ENCODE results near the gene LITAF. TPM values are rescaled to one million over a fixed set of nuclear protein-coding genes. Genes with fewer than 3 reads are reported as not detected.
"Not testable (repeated sequence)": the region's sequence is repeated elsewhere in the genome, so short reads cannot be mapped to it uniquely, and the experiment has no call there.

LITAF gene
- polyA plus RNA-seq, 4 donors = 86.2 to 133 (median 120) TPM

- no peak for DNase-seq (ENCODE audit: low read depth in 4 of 4, low spot score in 3 of 4)
Observed at GRCh38 chr16:11529285-11529684, 57.4 kb downstream of the LITAF start.

- DNase-seq (ENCODE audit: low read depth in 4 of 4, low spot score in 3 of 4) = no peak
Observed at GRCh38 chr16:11528053-11528452, 58.7 kb downstream of the LITAF start.

- no peak for DNase-seq (ENCODE audit: low read depth in 4 of 4, low spot score in 3 of 4)
Observed at GRCh38 chr16:11526655-11527350, 59.9 kb downstream of the LITAF start.

GRCh38 chr16:11524098-11524760 is 62.5 kb downstream of the LITAF start:
- DNase-seq (ENCODE audit: low read depth in 4 of 4, low spot score in 3 of 4) = no peak

- DNase-seq (ENCODE audit: low read depth in 4 of 4, low spot score in 3 of 4) = no peak
Observed at GRCh38 chr16:11521055-11521454, 65.7 kb downstream of the LITAF start.

- DNase-seq (ENCODE audit: low read depth in 4 of 4, low spot score in 3 of 4) = no peak
Observed at GRCh38 chr16:11520442-11520841, 66.3 kb downstream of the LITAF start.

- DNase-seq (ENCODE audit: low read depth in 4 of 4, low spot score in 3 of 4) = no peak
Observed at GRCh38 chr16:11517961-11518360, 68.8 kb downstream of the LITAF start.

GRCh38 chr16:11515540-11516430 is 70.9 kb downstream of the LITAF start:
- no peak for DNase-seq (ENCODE audit: low read depth in 4 of 4, low spot score in 3 of 4)

- DNase-seq (ENCODE audit: low read depth in 4 of 4, low spot score in 3 of 4) = no peak
Observed at GRCh38 chr16:11514283-11514682, 72.4 kb downstream of the LITAF start.

- DNase-seq (ENCODE audit: low read depth in 4 of 4, low spot score in 3 of 4) = not testable (repeated sequence)
Observed at GRCh38 chr16:11513366-11513765, 73.4 kb downstream of the LITAF start.

GRCh38 chr16:11511801-11512200 is 74.9 kb downstream of the LITAF start:
- no peak for DNase-seq (ENCODE audit: low read depth in 4 of 4, low spot score in 3 of 4)

- no peak for DNase-seq (ENCODE audit: low read depth in 4 of 4, low spot score in 3 of 4)
Observed at GRCh38 chr16:11511328-11511727, 75.4 kb downstream of the LITAF start.

GRCh38 chr16:11510178-11510973 is 76.3 kb downstream of the LITAF start:
- DNase-seq (ENCODE audit: low read depth in 4 of 4, low spot score in 3 of 4) = no peak

GRCh38 chr16:11507991-11508390 is 78.7 kb downstream of the LITAF start:
- DNase-seq (ENCODE audit: low read depth in 4 of 4, low spot score in 3 of 4) = no peak

- DNase-seq (ENCODE audit: low read depth in 4 of 4, low spot score in 3 of 4) = no peak
Observed at GRCh38 chr16:11507350-11507749, 79.4 kb downstream of the LITAF start.

- DNase-seq (ENCODE audit: low read depth in 4 of 4, low spot score in 3 of 4) = no peak
Observed at GRCh38 chr16:11506741-11507305, 79.9 kb downstream of the LITAF start.

GRCh38 chr16:11504261-11504660 is 82.5 kb downstream of the LITAF start:
- DNase-seq (ENCODE audit: low read depth in 4 of 4, low spot score in 3 of 4) = not testable (repeated sequence)

GRCh38 chr16:11503566-11503965 is 83.2 kb downstream of the LITAF start:
- no peak for DNase-seq (ENCODE audit: low read depth in 4 of 4, low spot score in 3 of 4)

- no peak for DNase-seq (ENCODE audit: low read depth in 4 of 4, low spot score in 3 of 4)
Observed at GRCh38 chr16:11502239-11502638, 84.5 kb downstream of the LITAF start.

- DNase-seq (ENCODE audit: low read depth in 4 of 4, low spot score in 3 of 4) = no peak
Observed at GRCh38 chr16:11501632-11502031, 85.1 kb downstream of the LITAF start.

Data from left renal pelvis (tissue), 4 donors.